Smooth muscle cell (in vitro differentiated cells): ENCODE results near the gene SEMA4F. TPM values are rescaled to one million over a fixed set of nuclear protein-coding genes. Genes with fewer than 3 reads are reported as not detected.

ENCODE experiments used
- DNase-seq: peaks from one replicate; lab custom pipeline; 2025; ENCODE audit not compliant: unreplicated experiment; lab: John Stamatoyannopoulos, UW
- H2AFZ ChIP-seq: fragments of 200-600 bp; sonication (generic); 2 replicates; pipeline ENCODE4 v1.6.0; 2016; ENCODE audit warnings: antibody characterized with exemption, low read depth, mild to moderate bottlenecking
- H3F3A ChIP-seq: fragments of 200-600 bp; sonication (generic); 2 replicates; pipeline ENCODE4 v1.6.0; 2017; ENCODE audit warnings: antibody characterized with exemption, low read depth
- H3K27ac ChIP-seq: fragments of 200-600 bp; sonication (generic); 2 replicates; pipeline ENCODE4 v1.5.1; 2016; ENCODE audit warnings: low read depth, mild to moderate bottlenecking
- H3K27me3 ChIP-seq: fragments of 200-600 bp; sonication (generic); 2 replicates; pipeline ENCODE4 v1.6.1; 2016; ENCODE audit warnings: low read depth, mild to moderate bottlenecking
- H3K36me3 ChIP-seq: fragments of 200-600 bp; sonication (generic); 2 replicates; pipeline ENCODE4 v1.5.1; 2016; ENCODE audit warnings: low read depth
- H3K4me1 ChIP-seq: fragments of 200-600 bp; sonication (generic); 2 replicates; pipeline ENCODE4 v1.5.1; 2016; ENCODE audit warnings: low read depth
- H3K4me2 ChIP-seq: fragments of 200-600 bp; sonication (generic); 2 replicates; pipeline ENCODE4 v1.6.0; 2016; ENCODE audit warnings: mild to moderate bottlenecking
- H3K4me3 ChIP-seq: fragments of 200-600 bp; sonication (generic); 2 replicates; pipeline ENCODE4 v1.5.1; 2016; ENCODE audit warnings: mild to moderate bottlenecking
- H3K79me2 ChIP-seq: fragments of 200-600 bp; sonication (generic); 2 replicates; pipeline ENCODE4 v1.6.0; 2016; ENCODE audit warnings: low read depth, mild to moderate bottlenecking
- H3K9ac ChIP-seq: fragments of 200-600 bp; sonication (generic); 2 replicates; pipeline ENCODE4 v1.6.0; 2016; ENCODE audit warnings: low read depth
- H3K9me3 ChIP-seq: fragments of 200-600 bp; sonication (generic); replicated peaks from 2 replicates; pipeline ENCODE4 v1.5.1; 2016; ENCODE audit warnings: low read depth
- H4K20me1 ChIP-seq: fragments of 200-600 bp; sonication (generic); 2 replicates; pipeline ENCODE4 v1.6.0; 2016; ENCODE audit warnings: low read depth
- CTCF ChIP-seq: fragments of 200-600 bp; sonication (generic); IDR thresholded peaks from 2 replicates; pipeline ENCODE4 v1.5.1; 2017; ENCODE audit warnings: borderline replicate concordance, mild to moderate bottlenecking, antibody characterized with exemption; ENCODE audit not compliant: insufficient read depth, poor library complexity, severe bottlenecking
- WGBS: methylation state at CpG from one replicate; pipeline ENCODE4 v1.1.7; 2016; ENCODE audit warnings: low lambda C conversion rate; 5-methylcytosine and 5-hydroxymethylcytosine counted together
- polyA plus RNA-seq: library from polyadenylated mRNA; unstranded; fragments of >200 nt; fragmentation: Nextera tagmentation; extraction: Ambion mirVana; gene quantifications from 2 replicates; pipeline ENCODE4 v1.2.1, GENCODE V29; 2016
- total RNA-seq: library from RNA; depleted of rRNA; stranded (reverse); fragments of >200 nt; gene quantifications from 2 replicates; pipeline ENCODE4 v1.2.3, GENCODE V29; 2014

The SEMA4F gene
- total and polyA plus RNA-seq, 2 experiments from 2014 or later = 8.5 to 16.7 TPM

GRCh38 chr2:74724496-74724895 lies 70.4 kb downstream of the SEMA4F start:
- no peak for TF ChIP-seq CTCF
- Histone ChIP-seq H3K4me2 (no peak overlapping the region), H3K27ac (no peak overlapping the region), H3K4me1 (no peaks in the 10 kb centered on the region), H4K20me1 (no peaks in the 10 kb centered on the region), H3K36me3 (no peaks in the 10 kb centered on the region), H3K27me3 (peaks cover 21% of the 10 kb centered on the region), H3K79me2 (no peaks in the 10 kb centered on the region), H3K9me3 (no peaks in the 10 kb centered on the region), H3K4me3 (no peak overlapping the region), H2AFZ (no peak overlapping the region), H3K9ac (no peak overlapping the region), H3F3A (no peaks in the 10 kb centered on the region)
- DNase-seq = no peak
- 86% methylated on average over 4 of the region's 4 CpGs for WGBS

- no peak for DNase-seq
- Histone ChIP-seq H3K9me3 (no peaks in the 10 kb centered on the region), H3K27me3 (peaks cover 21% of the 10 kb centered on the region), H4K20me1 (no peaks in the 10 kb centered on the region), H2AFZ (no peak overlapping the region), H3K4me3 (no peak overlapping the region), H3K36me3 (no peaks in the 10 kb centered on the region), H3F3A (no peaks in the 10 kb centered on the region), H3K4me2 (no peak overlapping the region), H3K27ac (no peak overlapping the region), H3K4me1 (no peaks in the 10 kb centered on the region), H3K79me2 (no peaks in the 10 kb centered on the region), H3K9ac (no peak overlapping the region)
- WGBS = 94% methylated on average over 1 of the region's 1 CpG
- TF ChIP-seq CTCF = no peak
These were observed 71.2 kb downstream of the SEMA4F start for GRCh38 chr2:74725287-74725686.

- H3K36me3 ChIP-seq = no peaks in the 10 kb centered on the region
- no peak for DNase-seq
- H3K9ac ChIP-seq = no peak overlapping the region
- WGBS = 93% methylated on average over 2 of the region's 2 CpGs
- H3K27ac ChIP-seq = no peak overlapping the region
- H3K79me2 ChIP-seq = no peaks in the 10 kb centered on the region
- no peaks in the 10 kb centered on the region for H4K20me1 ChIP-seq
- no peak overlapping the region for H2AFZ ChIP-seq
- H3K9me3 ChIP-seq = no peaks in the 10 kb centered on the region
- no peak overlapping the region for H3K4me2 ChIP-seq
- TF ChIP-seq CTCF = no peak
- no peaks in the 10 kb centered on the region for H3F3A ChIP-seq
- no peak overlapping the region for H3K4me3 ChIP-seq
- no peaks in the 10 kb centered on the region for H3K4me1 ChIP-seq
- H3K27me3 ChIP-seq = peaks cover 10% of the 10 kb centered on the region
These were observed 74.8 kb downstream of the SEMA4F start for GRCh38 chr2:74728842-74729241.

GRCh38 chr2:74730530-74730929 lies 76.5 kb downstream of the SEMA4F start:
- Histone ChIP-seq H3K27ac (no peak overlapping the region), H3K36me3 (no peaks in the 10 kb centered on the region), H3F3A (no peaks in the 10 kb centered on the region), H3K4me3 (no peak overlapping the region), H2AFZ (no peak overlapping the region), H4K20me1 (no peaks in the 10 kb centered on the region), H3K4me2 (no peak overlapping the region), H3K79me2 (no peaks in the 10 kb centered on the region), H3K27me3 (peaks cover 5% of the 10 kb centered on the region), H3K9ac (no peak overlapping the region), H3K4me1 (peaks cover 11% of the 10 kb centered on the region), H3K9me3 (no peaks in the 10 kb centered on the region)
- TF ChIP-seq CTCF = no peak
- no peak for DNase-seq
- WGBS = 100% methylated on average over 2 of the region's 2 CpGs

Other genes starting within 250 kb of the SEMA4F start
- gene C2orf81, start 232.6 kb upstream of the SEMA4F start, total RNA-seq = 0.54 and 1.3 TPM in 2 replicates
- 2.4 and 3.5 TPM in 2 replicates for gene C2orf81, start 232.6 kb upstream of the SEMA4F start, polyA plus RNA-seq
- gene WDR54, start 232.5 kb upstream of the SEMA4F start, total RNA-seq = 35.0 and 52.3 TPM in 2 replicates
- 59.2 and 84.5 TPM in 2 replicates for gene WDR54, start 232.5 kb upstream of the SEMA4F start, polyA plus RNA-seq
- gene RTKN, start 212.3 kb upstream of the SEMA4F start, total RNA-seq = 31.4 and 32.5 TPM in 2 replicates
- 60.5 and 69.7 TPM in 2 replicates for gene RTKN, start 212.3 kb upstream of the SEMA4F start, polyA plus RNA-seq
- 4.7 and 8.0 TPM in 2 replicates for gene INO80B, start 199.2 kb upstream of the SEMA4F start, total RNA-seq
- 10.4 and 23.0 TPM in 2 replicates for gene INO80B, start 199.2 kb upstream of the SEMA4F start, polyA plus RNA-seq
- 63.9 and 90.8 TPM in 2 replicates for gene WBP1, start 195.8 kb upstream of the SEMA4F start, total RNA-seq
- 117 and 123 TPM in 2 replicates for gene WBP1, start 195.8 kb upstream of the SEMA4F start, polyA plus RNA-seq
- gene MOGS, start 188.9 kb upstream of the SEMA4F start, total RNA-seq = 46.2 and 49.0 TPM in 2 replicates
- 38.3 and 45.5 TPM in 2 replicates for gene MOGS, start 188.9 kb upstream of the SEMA4F start, polyA plus RNA-seq
- gene MRPL53, start 181.6 kb upstream of the SEMA4F start, total RNA-seq = 12.0 and 18.2 TPM in 2 replicates
- gene MRPL53, start 181.6 kb upstream of the SEMA4F start, polyA plus RNA-seq = 76.8 and 85.4 TPM in 2 replicates
- 5.5 and 8.0 TPM in 2 replicates for gene CCDC142, start 171.2 kb upstream of the SEMA4F start, total RNA-seq
- 7.7 and 10.8 TPM in 2 replicates for gene CCDC142, start 171.2 kb upstream of the SEMA4F start, polyA plus RNA-seq
- 18.7 and 23.3 TPM in 2 replicates for gene TTC31, start 171.2 kb upstream of the SEMA4F start, total RNA-seq
- gene TTC31, start 171.2 kb upstream of the SEMA4F start, polyA plus RNA-seq = 17.3 and 19.9 TPM in 2 replicates
- gene LBX2, start 154.6 kb upstream of the SEMA4F start, total RNA-seq = 1.7 and 2.4 TPM in 2 replicates
- 1.5 and 1.6 TPM in 2 replicates for gene LBX2, start 154.6 kb upstream of the SEMA4F start, polyA plus RNA-seq
- 19.1 and 23.7 TPM in 2 replicates for gene PCGF1, start 146.6 kb upstream of the SEMA4F start, total RNA-seq
- gene PCGF1, start 146.6 kb upstream of the SEMA4F start, polyA plus RNA-seq = 29.3 and 34.3 TPM in 2 replicates
- gene TLX2, start 139.8 kb upstream of the SEMA4F start, total RNA-seq = not detected in 2 replicates
- 0.80 TPM in 1 of 2 replicates, not detected in the other for gene TLX2, start 139.8 kb upstream of the SEMA4F start, polyA plus RNA-seq
- gene DQX1, start 128.0 kb upstream of the SEMA4F start, total RNA-seq = 0.09 and 0.27 TPM in 2 replicates
- gene DQX1, start 128.0 kb upstream of the SEMA4F start, polyA plus RNA-seq = 0.57 TPM in 1 of 2 replicates, not detected in the other
- gene AUP1, start 124.5 kb upstream of the SEMA4F start, total RNA-seq = 83.4 and 104 TPM in 2 replicates
- 138 and 170 TPM in 2 replicates for gene AUP1, start 124.5 kb upstream of the SEMA4F start, polyA plus RNA-seq
- gene HTRA2, start 124.3 kb upstream of the SEMA4F start, total RNA-seq = 19.1 and 19.2 TPM in 2 replicates
- 30.4 and 35.2 TPM in 2 replicates for gene HTRA2, start 124.3 kb upstream of the SEMA4F start, polyA plus RNA-seq
- 123 and 139 TPM in 2 replicates for gene LOXL3, start 100.3 kb upstream of the SEMA4F start, total RNA-seq
- 109 and 190 TPM in 2 replicates for gene LOXL3, start 100.3 kb upstream of the SEMA4F start, polyA plus RNA-seq
- 11.7 and 17.8 TPM in 2 replicates for gene DOK1, start 99.5 kb upstream of the SEMA4F start, total RNA-seq
- gene DOK1, start 99.5 kb upstream of the SEMA4F start, polyA plus RNA-seq = 32.9 and 41.3 TPM in 2 replicates
- gene M1AP, start 5.9 kb upstream of the SEMA4F start, total RNA-seq = 1.2 TPM in 2 replicates
- 1.0 and 2.8 TPM in 2 replicates for gene M1AP, start 5.9 kb upstream of the SEMA4F start, polyA plus RNA-seq
- gene HK2, start 179.9 kb downstream of the SEMA4F start, total RNA-seq = 31.5 and 38.0 TPM in 2 replicates
- gene HK2, start 179.9 kb downstream of the SEMA4F start, polyA plus RNA-seq = 20.3 and 23.2 TPM in 2 replicates